Gastroesophageal sphincter (tissue), 4 donors: Measurements from ENCODE around the gene EHMT1. TPM values are rescaled to one million over a fixed set of nuclear protein-coding genes. Genes with fewer than 3 reads are reported as not detected.

ENCODE experiments used
- ATAC-seq: fragments of 150-250 bp; one replicate; pipeline ENCODE4 v1.9.1; 2016; ENCODE audit warnings: mild to moderate bottlenecking, moderate library complexity
- H3K27ac ChIP-seq, 4 donors: fragments of 200-600 bp; sonication (generic) in 3 of 4; 1 replicate in 3 of 4; 2 replicates in 1 of 4; pipeline ENCODE4 v1.5.1; 2016 to 2019
- H3K27me3 ChIP-seq: fragments of 200-600 bp; sonication (generic); one replicate; pipeline ENCODE4 v1.5.1; 2019
- H3K36me3 ChIP-seq, 2 donors: fragments of 200-600 bp; sonication (generic); one replicate each; pipeline ENCODE4 v1.5.1; 2019; ENCODE audit warnings: control low read depth in 1 of 2
- H3K4me1 ChIP-seq, 3 donors: fragments of 200-600 bp; sonication (generic); 1 replicate in 2 of 3; 2 replicates in 1 of 3; pipeline ENCODE4 v1.5.1; 2016 to 2019; ENCODE audit warnings: control low read depth in 2 of 3
- H3K4me3 ChIP-seq, 2 donors: fragments of 200-600 bp; sonication (generic); one replicate each; pipeline ENCODE4 v1.5.1; 2019; ENCODE audit warnings: mild to moderate bottlenecking in 1 of 2, moderate library complexity in 1 of 2
- H3K9me3 ChIP-seq, 3 donors: fragments of 200-600 bp; sonication (generic); one replicate each; pipeline ENCODE4 v1.5.1; 2017 to 2019; ENCODE audit warnings: control low read depth in 2 of 3
- CTCF ChIP-seq, 4 experiments: fragments of 200-600 bp in 2 of 4; fragments of 450-650 bp in 2 of 4; sonication (generic) in 1 of 4; IDR thresholded peaks; one replicate each; pipeline ENCODE4 v1.5.1; 2017 to 2019; ENCODE audit warnings: antibody characterized with exemption in 4 of 4, mild to moderate bottlenecking in 2 of 4, moderate library complexity in 2 of 4
- EP300 ChIP-seq: sonication (generic); formaldehyde crosslinking; IDR thresholded peaks from one replicate; pipeline ENCODE4 v1.6.1; 2017; ENCODE audit warnings: antibody characterized with exemption, mild to moderate bottlenecking
- POLR2A ChIP-seq, 2 donors: fragments of 450-650 bp; IDR thresholded peaks; one replicate each; pipeline ENCODE4 v1.6.1; 2017; ENCODE audit warnings: antibody characterized with exemption in 2 of 2, mild to moderate bottlenecking in 2 of 2, moderate library complexity in 1 of 2
- POLR2AphosphoS5 ChIP-seq: sonication (generic); formaldehyde crosslinking; IDR thresholded peaks from one replicate; pipeline ENCODE4 v1.6.1; 2017; ENCODE audit warnings: antibody characterized with exemption
- WGBS, 2 donors: methylation state at CpG; one replicate each; pipeline ENCODE4 v1.1.5; 2018; ENCODE audit warnings: low coverage in 1 of 2; 5-methylcytosine and 5-hydroxymethylcytosine counted together
- total RNA-seq, 4 donors: library from RNA; depleted of rRNA; stranded (reverse); fragments of >200 nt; gene quantifications; one replicate each; pipeline ENCODE4 v1.1.0, GENCODE V29; 2016

The EHMT1 gene
- total RNA-seq, 4 donors from 2014 or later = 49.2 to 79.7 (median 64.7) TPM

GRCh38 chr9:137611623-137612609 is 6.9 kb upstream of the EHMT1 start:
- Histone ChIP-seq H3K4me3 (no peak overlapping the region), H3K36me3 (peaks cover 0 to 38% of the 10 kb centered on the region in 2 donors), H3K27me3 (no peaks in the 10 kb centered on the region), H3K4me1 (peaks cover 0 to 44% (median 20%) of the 10 kb centered on the region in 3 donors), H3K9me3 (no peaks in the 10 kb centered on the region), H3K27ac (peak overlapping the region in 2 of 4 donors; percentile 8 to 16)
- peak; percentile 48 for ATAC-seq
- 30% methylated on average over 4 of the region's 21 CpGs; no CpG with 5 or more reads in 1 of the 2 donors for WGBS, 2 donors
- TF ChIP-seq CTCF (IDR thresholded peaks at IDR 0.05) (no peak), POLR2A (IDR thresholded peaks at IDR 0.05) (no peak), POLR2AphosphoS5 (no peak), EP300 (no peak)

- Histone ChIP-seq H3K9me3 (no peaks in the 10 kb centered on the region), H3K4me3 (no peak overlapping the region), H3K27me3 (no peaks in the 10 kb centered on the region), H3K36me3 (peaks cover 0 to 39% of the 10 kb centered on the region in 2 donors), H3K27ac (peak overlapping the region in 2 of 4 donors; percentile 8 to 16), H3K4me1 (peaks cover 3 to 44% (median 19%) of the 10 kb centered on the region in 3 donors)
- no peak for TF ChIP-seq POLR2A (IDR thresholded peaks at IDR 0.05)
- no peak for TF ChIP-seq EP300
- no peak for TF ChIP-seq POLR2AphosphoS5
- no peak for TF ChIP-seq CTCF (IDR thresholded peaks at IDR 0.05)
- ATAC-seq = no peak
- 40% methylated on average over 1 of the region's 8 CpGs; no CpG with 5 or more reads in 1 of the 2 donors for WGBS, 2 donors
These were observed 6.1 kb upstream of the EHMT1 start for GRCh38 chr9:137612741-137613142.

GRCh38 chr9:137613259-137613658 is 5.5 kb upstream of the EHMT1 start:
- ATAC-seq = no peak
- TF ChIP-seq POLR2AphosphoS5 (no peak), CTCF (IDR thresholded peaks at IDR 0.05) (no peak), POLR2A (IDR thresholded peaks at IDR 0.05) (no peak), EP300 (no peak)
- Histone ChIP-seq H3K4me1 (peaks cover 4 to 44% (median 22%) of the 10 kb centered on the region in 3 donors), H3K4me3 (no peak overlapping the region), H3K27ac (no peak overlapping the region), H3K9me3 (no peaks in the 10 kb centered on the region), H3K36me3 (peaks cover 0 to 39% of the 10 kb centered on the region in 2 donors), H3K27me3 (no peaks in the 10 kb centered on the region)
- 100% methylated on average over 1 of the region's 5 CpGs; no CpG with 5 or more reads in 1 of the 2 donors for WGBS, 2 donors

- no peak overlapping the region for H3K27ac ChIP-seq
- H3K4me1 ChIP-seq = peaks cover 4 to 40% (median 22%) of the 10 kb centered on the region in 3 donors
- 67% methylated on average over 1 of the region's 27 CpGs; no CpG with 5 or more reads in 1 of the 2 donors for WGBS, 2 donors
- H3K27me3 ChIP-seq = no peaks in the 10 kb centered on the region
- TF ChIP-seq EP300 = no peak
- no peak for TF ChIP-seq POLR2A (IDR thresholded peaks at IDR 0.05)
- no peak for TF ChIP-seq CTCF (IDR thresholded peaks at IDR 0.05)
- TF ChIP-seq POLR2AphosphoS5 = no peak
- no peaks in the 10 kb centered on the region for H3K9me3 ChIP-seq
- H3K4me3 ChIP-seq = no peak overlapping the region
- no peak for ATAC-seq
- H3K36me3 ChIP-seq = peaks cover 0 to 39% of the 10 kb centered on the region in 2 donors
These were observed 4.9 kb upstream of the EHMT1 start for GRCh38 chr9:137613738-137614523.
